H1 (cell line): ENCODE measurements around the gene DYSF. TPM values are rescaled to one million over a fixed set of nuclear protein-coding genes. Genes with fewer than 3 reads are reported as not detected.

Experiments
- CTCF ChIA-PET: fragments of 300-600 bp; sonication (Branson Sonifier 250); formaldehyde crosslinking; loops from one replicate; lab custom pipeline; 2021; ENCODE audit not compliant: partially characterized antibody; lab: Charles Lee
- POLR2A ChIA-PET: fragments of 300-600 bp; sonication (Branson Sonifier 250); formaldehyde crosslinking; loops from one replicate; lab custom pipeline; 2021; ENCODE audit warnings: inconsistent platforms; ENCODE audit not compliant: partially characterized antibody; lab: Charles Lee
- DNase-seq, 2 experiments: peaks; one replicate each; pipeline versions ENCODE4 v3.0.0 to v3.0.0-alpha.2; 2010 to 2022; ENCODE audit warnings: low spot score in 2 of 2, low read depth in 1 of 2, mixed read lengths in 1 of 2
- FAIRE-seq: peaks from 2 replicates; lab custom pipeline; 2011; peaks lifted over from hg19 to GRCh38; lab: Jason Lieb, UNC
- H2AFZ ChIP-seq: 2 replicates; pipeline ENCODE4 v1.8.1; 2012; ENCODE audit warnings: low read length, inconsistent platforms
- H2AK5ac ChIP-seq: 2 replicates; pipeline ENCODE4 v1.6.1; 2013; ENCODE audit warnings: low read depth, low read length
- H2BK120ac ChIP-seq: replicated peaks from 2 replicates; pipeline ENCODE3; 2013; ENCODE audit warnings: low read depth, low read length, inconsistent platforms
- H2BK12ac ChIP-seq: 2 replicates; pipeline ENCODE4 v1.6.1; 2013; ENCODE audit warnings: low read depth, low read length
- H2BK15ac ChIP-seq: 2 replicates; pipeline ENCODE4 v1.6.1; 2013; ENCODE audit warnings: low read length
- H2BK20ac ChIP-seq: 2 replicates; pipeline ENCODE4 v1.6.1; 2013; ENCODE audit warnings: low read length
- H2BK5ac ChIP-seq: 2 replicates; pipeline ENCODE4 v1.6.1; 2013; ENCODE audit warnings: low read depth, low read length
- H3K14ac ChIP-seq: 2 replicates; pipeline ENCODE4 v1.6.1; 2013; ENCODE audit warnings: inconsistent platforms; ENCODE audit not compliant: insufficient read length
- H3K18ac ChIP-seq: 2 replicates; pipeline ENCODE4 v1.6.1; 2013; ENCODE audit warnings: low read length; ENCODE audit errors: extremely low read depth
- H3K23ac ChIP-seq: 2 replicates; pipeline ENCODE4 v1.6.1; 2013; ENCODE audit warnings: inconsistent platforms; ENCODE audit not compliant: insufficient read length
- H3K23me2 ChIP-seq: 2 replicates; pipeline ENCODE4 v1.6.1; 2013; ENCODE audit warnings: low read depth, low read length
- H3K27ac ChIP-seq: 2 replicates; pipeline ENCODE4 v1.6.1; 2011; ENCODE audit warnings: low read depth, low read length, inconsistent platforms
- H3K27me3 ChIP-seq, 4 experiments: replicated peaks in 1 of 4; 1 replicate in 1 of 4; 2 replicates in 3 of 4; pipeline versions ENCODE4 v1.6.1 to v1.8.1; 2011 to 2013; ENCODE audit warnings: low read length in 3 of 4, mild to moderate bottlenecking in 3 of 4, inconsistent platforms in 2 of 4, mixed read lengths in 2 of 4, moderate library complexity in 1 of 4; ENCODE audit not compliant: control insufficient read depth in 3 of 4, insufficient read depth in 3 of 4; ENCODE audit errors: extremely low read depth in 1 of 4
- H3K36me3 ChIP-seq, 4 experiments: 2 replicates each; pipeline versions ENCODE4 v1.6.1 to v1.8.1; 2011 to 2013; ENCODE audit warnings: mild to moderate bottlenecking in 4 of 4, low read length in 3 of 4, moderate library complexity in 2 of 4, control low read depth in 1 of 4, inconsistent platforms in 1 of 4; ENCODE audit not compliant: insufficient read depth in 4 of 4, control insufficient read depth in 2 of 4
- H3K4ac ChIP-seq: replicated peaks from 2 replicates; pipeline ENCODE3; 2013; ENCODE audit warnings: low read length, low read depth, mixed read lengths, inconsistent platforms; ENCODE audit not compliant: insufficient read length
- H3K4me1 ChIP-seq, 4 experiments: replicated peaks in 1 of 4; 1 replicate in 1 of 4; 2 replicates in 3 of 4; pipeline versions ENCODE4 v1.6.1 to v1.8.1; 2011 to 2013; ENCODE audit warnings: low read length in 3 of 4, inconsistent platforms in 2 of 4, mixed read lengths in 1 of 4; ENCODE audit not compliant: insufficient read depth in 4 of 4, control insufficient read depth in 3 of 4
- H3K4me2 ChIP-seq, 2 experiments: 2 replicates each; pipeline versions ENCODE4 v1.6.1 to v1.8.1; 2011 to 2013; ENCODE audit warnings: low read depth in 2 of 2, low read length in 2 of 2, control low read depth in 1 of 2, inconsistent platforms in 1 of 2, mild to moderate bottlenecking in 1 of 2; ENCODE audit not compliant: insufficient read depth in 1 of 2
- H3K4me3 ChIP-seq, 4 experiments: fragments of 200-600, 300-600 bp in 1 of 4; sonication (generic), shearing (Covaris generic), sonication (Bioruptor Twin) in 1 of 4; 2 replicates each; pipeline versions ENCODE4 v1.5.1 to v1.8.1; 2011 to 2016; ENCODE audit warnings: low read length in 4 of 4, low read depth in 3 of 4, control low read depth in 2 of 4, inconsistent platforms in 2 of 4, mild to moderate bottlenecking in 2 of 4, mixed read lengths in 1 of 4, moderate library complexity in 1 of 4; ENCODE audit not compliant: insufficient read depth in 2 of 4; ENCODE audit errors: extremely low read depth in 1 of 4
- H3K56ac ChIP-seq: replicated peaks from 2 replicates; pipeline ENCODE3; 2013; ENCODE audit warnings: low read depth, mild to moderate bottlenecking, mixed read lengths, low read length, inconsistent platforms; ENCODE audit not compliant: insufficient read length
- H3K79me1 ChIP-seq: 2 replicates; pipeline ENCODE4 v1.6.1; 2013; ENCODE audit warnings: low read depth, low read length, control low read depth
- H3K79me2 ChIP-seq, 2 experiments: 2 replicates each; pipeline versions ENCODE4 v1.6.1 to v1.8.1; 2012 to 2013; ENCODE audit warnings: low read length in 2 of 2, mild to moderate bottlenecking in 2 of 2, inconsistent platforms in 1 of 2; ENCODE audit not compliant: insufficient read depth in 2 of 2, control insufficient read depth in 1 of 2
- H3K9ac ChIP-seq, 4 experiments: replicated peaks in 1 of 4; 1 replicate in 1 of 4; 2 replicates in 3 of 4; pipeline versions ENCODE4 v1.6.1 to v1.8.1; 2011 to 2013; ENCODE audit warnings: low read depth in 3 of 4, low read length in 3 of 4, control low read depth in 2 of 4, mild to moderate bottlenecking in 2 of 4, moderate library complexity in 2 of 4, inconsistent platforms in 1 of 4; ENCODE audit errors: extremely low read depth in 1 of 4
- H3K9me3 ChIP-seq, 2 experiments: 2 replicates each; pipeline versions ENCODE4 v1.6.1 to v1.8.1; 2012 to 2013; ENCODE audit warnings: mild to moderate bottlenecking in 2 of 2, moderate library complexity in 2 of 2, control low read depth in 1 of 2, inconsistent platforms in 1 of 2, low read depth in 1 of 2, low read length in 1 of 2, mixed read lengths in 1 of 2; ENCODE audit not compliant: insufficient read depth in 2 of 2
- H4K20me1 ChIP-seq, 2 experiments: replicated peaks in 1 of 2; 2 replicates each; pipeline versions ENCODE3 to v1.8.1; 2011 to 2013; ENCODE audit warnings: inconsistent platforms in 2 of 2, low read length in 2 of 2, mild to moderate bottlenecking in 1 of 2; ENCODE audit not compliant: insufficient read depth in 2 of 2, control insufficient read depth in 1 of 2
- H4K5ac ChIP-seq: 2 replicates; pipeline ENCODE4 v1.6.1; 2013; ENCODE audit warnings: low read length, low read depth, mixed read lengths, inconsistent platforms; ENCODE audit not compliant: insufficient read length
- H4K8ac ChIP-seq: 2 replicates; pipeline ENCODE4 v1.8.0; 2013; ENCODE audit warnings: mild to moderate bottlenecking, moderate library complexity, low read length, inconsistent platforms; ENCODE audit not compliant: insufficient read depth; ENCODE audit errors: extremely low read depth
- H4K91ac ChIP-seq: replicated peaks from 2 replicates; pipeline ENCODE3; 2013; ENCODE audit warnings: low read length, mixed read lengths, inconsistent platforms; ENCODE audit not compliant: insufficient read length
- WGBS, 2 experiments: shearing (Covaris generic) in 1 of 2; methylation state at CpG; one replicate each; pipeline versions ENCODE4 v1.1.6 to v1.1.7; 2013 to 2015; ENCODE audit warnings: low lambda C conversion rate in 2 of 2, mixed read lengths in 2 of 2, inconsistent platforms in 1 of 2, low coverage in 1 of 2, missing lambda C conversion rate in 1 of 2; ENCODE audit not compliant: insufficient replicate concordance in 2 of 2, insufficient coverage in 1 of 2, insufficient read length in 1 of 2; ENCODE audit errors: extremely low coverage in 1 of 2, missing lambda C conversion rate in 1 of 2; 5-methylcytosine and 5-hydroxymethylcytosine counted together
- polyA plus RNA-seq, 7 experiments: library from polyadenylated mRNA; depleted of rRNA in 3 of 7; stranded (reverse) in 5 of 7; unstranded in 2 of 7; fragments of >200 nt in 5 of 7; fragments of 200-250 nt in 2 of 7; gene quantifications; 1 replicate in 5 of 7; 2 replicates in 1 of 7; 4 replicates in 1 of 7; pipeline versions ENCODE4 v1.2.1 to v1.2.3, GENCODE V29; 2011 to 2013; ENCODE audit warnings: missing spikeins in 2 of 7, mixed read lengths in 2 of 7
- total RNA-seq: library from RNA; stranded (reverse); fragmentation: NEBNext Ultra II Directional; extraction: Animal tissue kit (Norgen Biotek cat#: 25700); gene quantifications from 2 replicates; pipeline ENCODE4 v1.2.1, GENCODE V29; 2021

DYSF gene
- total and polyA plus RNA-seq, 2 of the 8 experiments (the other 6 are each of a cell fraction or from before 2014, with no cell fraction given): 5.8 to 7.1 TPM

DNA sequence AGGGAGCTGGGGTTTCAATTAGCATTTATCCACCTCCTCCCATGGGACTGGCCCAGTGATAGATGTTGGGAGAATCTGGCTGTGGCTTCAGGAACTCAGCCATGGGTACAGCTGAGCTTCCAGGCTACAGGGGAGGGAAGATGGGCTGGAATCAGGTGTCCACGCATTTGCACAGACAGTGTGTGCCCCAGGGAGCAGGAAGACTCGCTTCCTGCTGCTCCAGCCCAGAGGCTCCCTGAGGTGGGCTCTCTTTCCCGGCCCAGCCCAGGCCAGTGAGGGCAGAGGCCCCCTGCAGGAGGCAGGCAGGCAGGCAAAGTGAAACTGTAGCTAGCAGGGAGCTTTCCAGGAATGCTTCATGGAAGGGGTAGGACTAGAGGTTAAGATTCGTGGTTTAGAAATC is 28.7 kb downstream of the DYSF start:
- CTCF ChIA-PET: interaction anchor here (0.6 to 7.5 kb wide), 8 partner anchors 12 to 180 kb away, joined by 3 to 66 read pairs (median 8); partner anchors contain the start of gene DYSF
- H3K27me3 ChIP-seq: no peaks in the 10 kb centered on the region; a peak in 1 of 7 replicates
- no peak overlapping the region for H2AK5ac ChIP-seq
- no peak for DNase-seq
- no peak overlapping the region for H2AFZ ChIP-seq
- 0 out of 2 replicates have a peak overlapping the region, but pooled peaks have one; percentile 88 for H2BK15ac ChIP-seq
- no peak overlapping the region for H3K9ac ChIP-seq
- no peak overlapping the region for H3K4me2 ChIP-seq
- POLR2A ChIA-PET: interaction anchor here (0.9 to 1.9 kb wide), 3 partner anchors 10 to 27 kb away, joined by 3 to 9 read pairs (median 4); no protein-coding TSS in a partner anchor
- no peaks in the 10 kb centered on the region for H3K79me1 ChIP-seq
- no peaks in the 10 kb centered on the region for H3K9me3 ChIP-seq
- H2BK20ac ChIP-seq: no peak overlapping the region
- no peaks in the 10 kb centered on the region for H3K36me3 ChIP-seq
- H4K5ac ChIP-seq: no peak overlapping the region
- no peak overlapping the region for H2BK5ac ChIP-seq
- no peak overlapping the region for H2BK120ac ChIP-seq
- H4K8ac ChIP-seq: peak overlapping the region; percentile 7; the same call in 1 of the 2 replicates
- no peaks in the 10 kb centered on the region for H3K79me2 ChIP-seq
- no peaks in the 10 kb centered on the region for H3K23me2 ChIP-seq
- no peaks in the 10 kb centered on the region for H4K20me1 ChIP-seq
- FAIRE-seq: no peak
- no peak overlapping the region for H3K56ac ChIP-seq
- peak overlapping the region; percentile 61 for H4K91ac ChIP-seq
- no peak overlapping the region for H3K4me3 ChIP-seq
- H3K18ac ChIP-seq: no peak overlapping the region
- H3K4ac ChIP-seq: no peak overlapping the region
- H2BK12ac ChIP-seq: no peak overlapping the region
- H3K4me1 ChIP-seq: peaks cover 3 to 12% (median 4%) of the 10 kb centered on the region in 4 experiments; a peak in 5 of 7 replicates
- no peak overlapping the region for H3K14ac ChIP-seq
- 69% methylated on average over 4 of the region's 4 CpGs; no CpG with 5 or more reads in 1 of the 2 experiments for WGBS, 2 experiments
- H3K23ac ChIP-seq: no peak overlapping the region
- no peak overlapping the region for H3K27ac ChIP-seq
